Stomach (tissue), 9 donors: ENCODE results near the gene INTS14. TPM values are rescaled to one million over a fixed set of nuclear protein-coding genes. Genes with fewer than 3 reads are reported as not detected.
"Not testable (repeated sequence)": the region's sequence is repeated elsewhere in the genome, so short reads cannot be mapped to it uniquely, and the experiment has no call there.

ENCODE experiments used
- DNase-seq, 2 donors: peaks; one replicate each; pipeline versions ENCODE4 v3.0.0 to v3.0.0-alpha.2; 2013 to 2019
- H3K27ac ChIP-seq, 5 donors: fragments of 200-600 bp in 4 of 5; sonication (generic) in 4 of 5; one replicate each; pipeline ENCODE4 v1.5.1; 2013 to 2019; ENCODE audit warnings: mild to moderate bottlenecking in 1 of 5, moderate library complexity in 1 of 5
- H3K27me3 ChIP-seq, 3 donors: fragments of 200-600 bp; sonication (generic); one replicate each; pipeline ENCODE4 v1.5.1; 2017 to 2019; ENCODE audit warnings: mixed run types in 1 of 3
- H3K36me3 ChIP-seq, 4 donors: fragments of 200-600 bp; sonication (generic); 1 replicate in 3 of 4; 2 replicates in 1 of 4; pipeline ENCODE4 v1.5.1; 2016 to 2019
- H3K4me1 ChIP-seq, 4 donors: fragments of 200-600 bp; sonication (generic); one replicate each; pipeline ENCODE4 v1.5.1; 2016 to 2019
- H3K4me3 ChIP-seq, 4 donors: fragments of 200-600 bp; sonication (generic) in 3 of 4; one replicate each; pipeline ENCODE4 v1.5.1; 2016 to 2019; ENCODE audit warnings: mild to moderate bottlenecking in 1 of 4
- H3K9me3 ChIP-seq, 4 donors: fragments of 200-600 bp; sonication (generic); one replicate each; pipeline ENCODE4 v1.5.1; 2016 to 2019
- CTCF ChIP-seq, 7 experiments: fragments of 450-650 bp in 4 of 7; fragments of 200-600 bp in 3 of 7; sonication (generic) in 3 of 7; IDR thresholded peaks; one replicate each; pipeline ENCODE4 v1.5.1; 2016 to 2019; ENCODE audit warnings: antibody characterized with exemption in 7 of 7, control low read depth in 2 of 7, mild to moderate bottlenecking in 1 of 7
- EP300 ChIP-seq: sonication (generic); formaldehyde crosslinking; IDR thresholded peaks from one replicate; pipeline ENCODE4 v1.6.1; 2017; ENCODE audit warnings: antibody characterized with exemption
- POLR2A ChIP-seq, 4 donors: fragments of 450-650 bp; IDR thresholded peaks; one replicate each; pipeline ENCODE4 v1.6.1; 2016; ENCODE audit warnings: antibody characterized with exemption in 4 of 4, control low read depth in 2 of 4, mild to moderate bottlenecking in 1 of 4, moderate library complexity in 1 of 4
- POLR2AphosphoS5 ChIP-seq, 3 donors: sonication (generic); formaldehyde crosslinking; IDR thresholded peaks; one replicate each; pipeline ENCODE4 v1.6.1; 2016; ENCODE audit warnings: antibody characterized with exemption in 3 of 3
- WGBS, 5 donors: extraction: QIAGEN DNeasy Blood & Tissue Kit in 3 of 5; methylation state at CpG; one replicate each; pipeline versions ENCODE4 v1.1.5 to v1.1.7; 2013 to 2018; 5-methylcytosine and 5-hydroxymethylcytosine counted together
- intact Hi-C: fragments of 100-400 bp; cut with DNase I; formaldehyde crosslinking; loops from one replicate; pipeline ENCODE4 v1.15.1; 2023; ENCODE audit warnings: low total_unique reads
- polyA plus RNA-seq, 3 donors: library from polyadenylated mRNA; stranded (reverse); fragments of 200-250 nt; gene quantifications; one replicate each; pipeline ENCODE4 v1.2.3, GENCODE V29; 2013
- total RNA-seq, 5 donors: library from RNA; depleted of rRNA; stranded (reverse); fragments of >200 nt; gene quantifications; one replicate each; pipeline versions ENCODE4 v1.1.0 to v1.2.3, GENCODE V29; 2014 to 2016
- donor health status: healthy with polysubstance abuse.
- donor health status: Bipolar disorder and iron deficiency.
- donor health status: healthy.

The INTS14 gene
- total and polyA plus RNA-seq, 8 donors = 7.2 to 73.2 (median 17.7) TPM

GRCh38 chr15:65618560-65619109 lies 7.7 kb upstream of the INTS14 start:
- no peak for DNase-seq
- intact Hi-C loops = no loop called here
- Histone ChIP-seq H3K4me3 (no peak overlapping the region), H3K9me3 (no peaks in the 10 kb centered on the region), H3K27me3 (no peaks in the 10 kb centered on the region), H3K36me3 (peaks cover 0 to 6% (median 0%) of the 10 kb centered on the region in 4 donors), H3K27ac (no peak overlapping the region), H3K4me1 (no peaks in the 10 kb centered on the region)
- 61 to 70% (median 64%) methylated on average over 5 of the region's 5 CpGs for WGBS, 5 donors
- no peak for TF ChIP-seq EP300
- no peak for TF ChIP-seq POLR2A (IDR thresholded peaks at IDR 0.05)
- TF ChIP-seq CTCF (IDR thresholded peaks at IDR 0.05) = no peak
- TF ChIP-seq POLR2AphosphoS5 (IDR thresholded peaks at IDR 0.05) = no peak

- H3K36me3 ChIP-seq, DNase-seq, H3K27ac ChIP-seq, H3K9me3 ChIP-seq, H3K4me3 ChIP-seq, H3K27me3 ChIP-seq, intact Hi-C loops: not testable (repeated sequence)
- peaks cover 8 to 19% (median 12%) of the 10 kb centered on the region in 4 donors for H3K4me1 ChIP-seq
- WGBS, 5 donors = 86 to 100% (median 96%) methylated on average over 1 of the region's 1 CpG
Observed at GRCh38 chr15:65615887-65616286, 5.0 kb upstream of the INTS14 start.

GRCh38 chr15:65612949-65613744 lies 2.2 kb upstream of the INTS14 start:
- 77 to 85% (median 79%) methylated on average over 6 of the region's 6 CpGs for WGBS, 5 donors
- H3K27ac ChIP-seq = peak overlapping the region in 2 of 5 donors; percentile 92 to 95
- H3K4me1 ChIP-seq = peaks cover 14 to 40% (median 33%) of the 10 kb centered on the region in 4 donors
- no peak overlapping the region for H3K4me3 ChIP-seq
- H3K36me3 ChIP-seq = no peaks in the 10 kb centered on the region
- intact Hi-C loops = no loop called here
- H3K27me3 ChIP-seq = no peaks in the 10 kb centered on the region
- no peaks in the 10 kb centered on the region for H3K9me3 ChIP-seq
- TF ChIP-seq POLR2A (IDR thresholded peaks at IDR 0.05) (no peak), POLR2AphosphoS5 (IDR thresholded peaks at IDR 0.05) (no peak), EP300 (no peak), CTCF (IDR thresholded peaks at IDR 0.05) (no peak)
- DNase-seq = no peak

- no peaks in the 10 kb centered on the region for H3K9me3 ChIP-seq
- H3K4me3 ChIP-seq = no peak overlapping the region
- 34 to 73% (median 59%) methylated on average over 2 of the region's 2 CpGs for WGBS, 5 donors
- peaks cover 14 to 46% (median 33%) of the 10 kb centered on the region in 4 donors for H3K4me1 ChIP-seq
- no peak for TF ChIP-seq POLR2A (IDR thresholded peaks at IDR 0.05)
- TF ChIP-seq CTCF (IDR thresholded peaks at IDR 0.05) = no peak
- no peak for TF ChIP-seq EP300
- TF ChIP-seq POLR2AphosphoS5 (IDR thresholded peaks at IDR 0.05) = no peak
- intact Hi-C loops = no loop called here
- peak overlapping the region in 2 of 5 donors; percentile 92 to 95 for H3K27ac ChIP-seq
- no peaks in the 10 kb centered on the region for H3K36me3 ChIP-seq
- DNase-seq = no peak
- H3K27me3 ChIP-seq = no peaks in the 10 kb centered on the region
Observed at GRCh38 chr15:65612616-65612946, 1.6 kb upstream of the INTS14 start.
